NCI-H1092 (cell line): ENCODE measurements around the gene PRSS58.

Experiments used
- DNase-seq: peaks from one replicate; lab custom pipeline; 2025; lab: John Stamatoyannopoulos, UW

PRSS58 gene

DNA sequence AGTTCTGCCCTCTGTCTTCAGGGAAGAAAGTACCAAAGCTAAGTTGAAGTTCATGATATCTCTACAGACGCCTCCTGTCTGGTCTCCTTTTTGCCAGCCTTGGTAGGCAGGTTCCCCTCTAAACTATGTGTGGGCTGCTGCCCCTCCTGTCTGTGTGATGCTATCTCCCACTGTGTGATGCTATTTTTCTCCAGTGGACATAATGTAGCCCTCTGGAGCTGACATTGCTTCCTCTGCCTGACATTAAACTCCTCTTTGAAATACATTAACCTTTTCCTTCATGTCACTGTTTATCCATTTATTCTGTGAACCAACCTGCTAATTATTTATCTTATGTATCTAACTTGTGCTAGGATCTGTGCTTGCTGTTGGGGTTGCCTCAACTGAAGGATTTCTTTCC is at the start of gene PRSS58:
Gene PRSS58 (minus strand): TSS at position 101 of the 400 bp plus-strand sequence. CDS start 351 bp downstream, outside the sequence.
- DNase-seq = no peak

DNA sequence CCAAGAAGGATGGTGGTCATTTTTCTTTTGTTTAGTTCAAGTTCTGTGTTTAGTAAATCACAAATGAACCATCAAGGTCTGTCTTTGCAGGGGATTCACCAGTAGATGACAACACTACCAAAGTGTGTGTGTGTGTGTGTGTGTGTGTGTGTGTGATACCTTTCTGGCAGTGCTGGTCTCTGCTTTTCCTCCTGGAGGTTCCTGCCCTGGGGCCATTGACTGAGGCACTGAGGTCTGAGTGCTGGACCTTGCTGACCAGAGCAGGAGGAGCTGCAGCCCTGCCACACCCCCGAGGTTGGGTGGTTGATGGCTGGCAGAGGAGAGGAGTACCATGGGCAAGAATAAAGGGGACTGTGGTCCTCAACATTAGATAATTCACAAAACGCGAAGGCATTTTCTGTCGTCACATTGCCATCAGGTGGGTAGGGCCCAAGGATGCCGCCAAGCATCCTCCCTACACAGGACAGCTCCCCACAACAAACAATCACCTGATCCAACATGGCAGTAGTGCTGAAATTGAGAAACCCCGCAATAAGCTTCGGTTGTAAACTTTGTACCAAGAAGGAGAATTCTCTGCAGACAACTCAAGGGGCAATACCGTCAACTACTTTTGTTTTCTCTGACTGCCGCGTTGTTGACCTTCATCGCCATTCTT is 49.5 kb upstream of the PRSS58 start:
- DNase-seq = no peak

- no peak for DNase-seq
Measured at GRCh38 chr7:142303650-142304049, 45.8 kb upstream of the PRSS58 start.

GRCh38 chr7:142301923-142302550 is 44.2 kb upstream of the PRSS58 start:
- DNase-seq = no peak

DNA sequence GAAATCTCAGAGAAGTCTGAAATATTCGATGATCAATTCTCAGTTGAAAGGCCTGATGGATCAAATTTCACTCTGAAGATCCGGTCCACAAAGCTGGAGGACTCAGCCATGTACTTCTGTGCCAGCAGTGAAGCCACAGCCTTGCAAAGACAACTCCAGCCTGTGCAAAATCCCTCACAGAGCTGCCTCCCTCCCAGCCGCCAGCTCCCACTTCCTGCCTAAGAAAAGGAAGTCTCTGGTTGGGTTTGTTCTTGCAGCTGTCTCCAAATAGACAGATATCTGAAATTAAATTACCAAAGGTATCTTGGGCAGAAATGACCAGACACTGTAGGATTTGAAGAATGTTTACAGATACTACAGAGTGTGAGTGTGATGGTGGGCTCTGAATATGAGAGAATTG is 43.4 kb upstream of the PRSS58 start:
- no peak for DNase-seq

- no peak for DNase-seq
Measured at GRCh38 chr7:142300689-142301088, 42.8 kb upstream of the PRSS58 start.

- no peak for DNase-seq
Measured at GRCh38 chr7:142299237-142299781, 41.5 kb upstream of the PRSS58 start.

DNA sequence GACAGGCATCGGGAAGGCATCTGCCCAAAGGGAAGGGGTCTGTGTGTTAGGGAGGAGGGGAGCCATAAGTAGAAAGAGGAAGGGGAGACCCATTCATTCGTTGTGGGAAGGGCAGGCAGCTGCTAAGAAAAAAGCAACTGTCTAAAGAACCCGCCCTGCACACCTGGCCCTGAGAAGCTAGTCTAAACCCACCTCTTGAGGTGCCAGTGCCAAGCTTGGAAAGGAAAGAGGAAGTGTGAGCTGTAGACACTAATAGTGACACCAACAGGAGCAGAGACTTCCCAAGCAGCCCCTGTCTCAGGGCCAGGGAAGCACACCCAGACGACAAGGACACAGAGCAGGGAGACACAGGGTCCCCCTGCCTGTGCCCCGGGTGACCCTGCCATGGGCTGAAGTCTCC is 40.8 kb upstream of the PRSS58 start:
- DNase-seq = no peak

GRCh38 chr7:142298009-142298408 is 40.2 kb upstream of the PRSS58 start:
- no peak for DNase-seq

GRCh38 chr7:142280263-142280662 is 22.4 kb upstream of the PRSS58 start:
- no peak for DNase-seq

GRCh38 chr7:142279601-142280000 is 21.7 kb upstream of the PRSS58 start:
- no peak for DNase-seq

DNA sequence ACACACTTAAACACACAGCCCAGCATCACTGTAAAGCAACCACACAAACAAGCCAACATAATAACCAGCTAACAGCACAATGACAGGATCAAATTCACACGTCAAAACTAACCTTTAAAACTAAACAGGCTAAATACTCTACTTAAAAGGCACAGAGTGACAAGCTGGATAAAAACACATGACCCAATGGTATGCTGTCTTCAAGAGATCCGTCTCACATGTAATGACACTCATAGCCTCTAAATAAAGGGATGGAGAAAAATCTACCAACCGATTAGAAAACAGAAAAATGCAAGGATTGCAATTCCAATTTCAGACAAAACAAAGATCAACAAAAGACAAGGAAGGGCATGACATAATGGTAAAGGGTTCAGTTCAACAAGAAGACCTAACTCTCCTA is 17.2 kb upstream of the PRSS58 start:
- DNase-seq = no peak

DNA sequence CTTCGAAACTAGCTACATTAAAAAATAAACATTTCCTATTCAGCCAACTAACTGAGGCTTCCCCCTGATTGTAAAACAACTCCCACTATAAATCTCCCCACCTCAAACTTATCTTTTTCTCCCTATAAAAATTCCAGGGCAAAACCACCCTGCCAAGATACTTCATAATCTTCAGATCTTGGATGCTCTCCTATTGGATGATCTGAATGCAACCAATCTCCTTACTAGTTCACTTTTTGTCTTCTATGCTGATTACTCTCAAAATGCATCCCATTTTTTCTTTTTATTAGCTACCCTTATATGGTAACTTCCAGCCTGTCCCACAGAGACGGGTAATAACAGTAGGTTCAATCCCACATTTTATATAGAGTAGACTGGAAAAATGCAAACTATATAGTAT is 15.0 kb upstream of the PRSS58 start:
- no peak for DNase-seq

DNA sequence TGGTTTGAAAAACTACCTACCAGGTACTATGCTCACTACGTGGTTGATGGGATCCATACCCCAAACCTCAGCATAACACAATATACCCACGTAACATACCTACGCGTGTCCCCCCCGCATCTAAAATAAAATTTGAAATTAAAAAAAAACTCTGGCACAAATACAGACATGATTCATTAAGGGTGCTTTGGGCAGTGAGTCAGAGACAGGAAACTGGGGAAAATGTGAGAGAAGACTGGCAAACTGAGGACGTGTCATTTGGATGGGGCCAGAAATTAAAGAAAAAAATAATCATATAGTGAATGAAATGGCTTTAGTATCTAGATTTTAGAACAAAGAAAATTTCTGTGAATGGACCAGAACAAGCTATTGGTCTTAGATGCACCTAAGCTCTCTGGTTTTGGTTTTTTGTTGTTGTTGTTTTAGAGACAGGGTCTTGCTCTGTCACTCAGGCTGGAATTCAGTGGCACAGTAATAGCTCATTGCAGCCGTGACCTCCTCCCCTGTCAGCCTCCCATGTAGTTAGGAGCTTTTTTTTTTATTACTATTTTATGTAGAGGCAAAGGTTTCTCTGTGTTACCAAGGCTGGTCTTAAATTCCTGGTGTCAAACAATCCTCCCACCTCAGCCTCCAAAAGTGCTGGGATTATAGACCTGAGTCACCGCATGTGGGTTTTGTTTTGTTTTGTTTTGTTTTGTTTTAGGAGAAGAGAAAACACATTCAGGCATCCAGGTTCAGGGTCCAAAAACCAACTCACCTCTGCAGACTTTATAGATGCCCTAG is 5.9 kb upstream of the PRSS58 start:
- DNase-seq = no peak

GRCh38 chr7:142250705-142251104 is 7.2 kb downstream of the PRSS58 start:
- DNase-seq = no peak

DNA sequence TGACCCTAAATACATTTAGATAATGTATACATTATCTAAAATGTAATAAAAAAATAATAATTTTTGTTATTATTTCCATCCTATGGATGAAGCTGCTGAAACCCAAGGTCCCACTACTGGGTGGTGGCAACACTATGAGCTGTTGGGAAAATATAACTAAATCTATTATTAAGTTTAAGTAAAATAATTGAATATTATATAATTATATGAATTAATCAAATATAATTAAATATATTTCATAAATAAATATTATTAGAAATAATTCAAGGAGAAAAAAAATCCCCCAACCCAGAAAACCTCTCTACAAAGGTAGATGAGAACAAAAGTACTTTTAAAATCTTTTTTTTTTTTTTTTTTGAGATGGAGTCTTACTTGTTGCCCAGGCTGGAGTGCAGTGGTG is 7.9 kb downstream of the PRSS58 start:
- no peak for DNase-seq

- no peak for DNase-seq
Measured at GRCh38 chr7:142248166-142249160, 9.4 kb downstream of the PRSS58 start.

- DNase-seq = no peak
Measured at GRCh38 chr7:142243823-142244222, 14.0 kb downstream of the PRSS58 start.

- DNase-seq = no peak
Measured at GRCh38 chr7:142240546-142240945, 17.3 kb downstream of the PRSS58 start.

- no peak for DNase-seq
Measured at GRCh38 chr7:142231716-142232115, 26.1 kb downstream of the PRSS58 start.

- DNase-seq = no peak
Measured at GRCh38 chr7:142228537-142229104, 29.2 kb downstream of the PRSS58 start.
